ENCODE measurements around the gene SNX33.

DNA sequence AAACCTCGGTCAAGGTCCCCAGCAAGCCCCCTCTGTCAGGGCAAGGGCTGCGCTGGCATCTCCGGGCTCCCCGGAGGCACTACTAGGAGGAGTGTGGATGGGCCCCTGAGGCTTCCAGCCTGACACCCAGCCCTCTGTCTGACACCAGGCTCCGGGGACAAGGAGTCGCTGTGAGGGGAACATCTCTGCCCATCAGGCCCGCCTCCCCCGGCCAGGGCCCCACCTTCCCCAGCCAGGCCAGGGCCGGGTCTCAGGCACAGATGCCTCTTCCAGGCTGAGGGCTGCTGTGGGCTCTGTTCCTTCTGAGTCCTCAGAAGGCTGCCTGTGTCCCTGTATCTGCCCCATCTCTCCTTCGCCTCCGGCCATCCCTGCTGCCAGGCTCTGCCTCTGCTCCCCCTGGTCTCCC is 49.1 kb downstream of the SNX33 start:
- TF ChIP-seq, protein P1, sequence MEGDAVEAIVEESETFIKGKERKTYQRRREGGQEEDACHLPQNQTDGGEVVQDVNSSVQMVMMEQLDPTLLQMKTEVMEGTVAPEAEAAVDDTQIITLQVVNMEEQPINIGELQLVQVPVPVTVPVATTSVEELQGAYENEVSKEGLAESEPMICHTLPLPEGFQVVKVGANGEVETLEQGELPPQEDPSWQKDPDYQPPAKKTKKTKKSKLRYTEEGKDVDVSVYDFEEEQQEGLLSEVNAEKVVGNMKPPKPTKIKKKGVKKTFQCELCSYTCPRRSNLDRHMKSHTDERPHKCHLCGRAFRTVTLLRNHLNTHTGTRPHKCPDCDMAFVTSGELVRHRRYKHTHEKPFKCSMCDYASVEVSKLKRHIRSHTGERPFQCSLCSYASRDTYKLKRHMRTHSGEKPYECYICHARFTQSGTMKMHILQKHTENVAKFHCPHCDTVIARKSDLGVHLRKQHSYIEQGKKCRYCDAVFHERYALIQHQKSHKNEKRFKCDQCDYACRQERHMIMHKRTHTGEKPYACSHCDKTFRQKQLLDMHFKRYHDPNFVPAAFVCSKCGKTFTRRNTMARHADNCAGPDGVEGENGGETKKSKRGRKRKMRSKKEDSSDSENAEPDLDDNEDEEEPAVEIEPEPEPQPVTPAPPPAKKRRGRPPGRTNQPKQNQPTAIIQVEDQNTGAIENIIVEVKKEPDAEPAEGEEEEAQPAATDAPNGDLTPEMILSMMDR (conservative IDR thresholded peaks at IDR 0.05; ENCODE audit: low read depth, low read length): no peak
- no peak for TF ChIP-seq EZH2 (IDR thresholded peaks at IDR 0.05; ENCODE audit: low read length, unreplicated experiment)

All from PC-3 (cell line).